ENCODE data around the gene TXN2.

DNA sequence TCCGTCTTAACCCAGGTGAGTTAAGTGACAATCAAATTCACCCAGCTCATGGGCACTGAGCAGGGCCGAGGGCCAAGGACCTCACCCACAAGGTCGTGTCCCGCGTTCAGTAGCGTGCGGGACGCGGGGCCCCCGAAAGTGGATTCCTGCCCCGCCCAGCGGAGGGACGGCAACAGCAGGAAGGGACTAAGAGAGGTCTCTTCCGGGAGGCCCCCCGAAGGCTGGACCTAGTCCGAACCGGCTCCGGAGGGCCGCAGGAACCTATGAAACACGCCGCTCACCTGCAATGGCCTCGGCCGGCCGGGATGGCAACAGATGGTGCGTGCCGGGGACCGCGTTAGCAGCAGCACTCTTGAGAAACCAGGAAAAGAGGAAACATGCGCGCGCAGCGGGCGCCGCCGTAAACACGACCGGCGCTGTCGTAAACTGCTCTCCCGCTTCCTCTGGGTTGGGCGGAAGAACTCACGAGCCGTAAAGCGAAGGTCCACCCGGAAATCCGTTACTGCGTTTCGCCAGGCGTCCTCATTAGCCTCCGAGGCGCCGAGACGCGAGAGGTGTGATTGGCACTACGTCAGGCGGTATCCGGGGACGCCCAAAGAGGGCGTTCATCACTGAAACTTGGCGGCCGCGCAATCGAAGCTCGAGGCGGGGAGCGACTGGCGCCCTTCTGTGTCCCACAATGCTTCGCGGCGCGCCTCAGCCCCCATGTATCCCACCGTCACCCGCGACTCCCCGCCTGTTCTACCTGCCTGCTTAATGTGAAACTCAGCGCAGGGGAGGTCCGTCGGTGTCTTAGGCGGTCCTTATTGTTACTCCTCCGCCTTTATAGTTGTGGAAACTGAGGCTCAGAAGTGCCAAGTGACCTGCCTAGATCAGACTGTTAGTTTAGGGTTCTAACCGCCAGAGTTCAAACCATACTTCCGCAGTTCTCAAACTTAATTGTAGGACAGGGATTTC lies 47.6 kb upstream of the TXN2 start, which contains the start of gene EIF3D:
- TF ChIP-seq, protein P1, sequence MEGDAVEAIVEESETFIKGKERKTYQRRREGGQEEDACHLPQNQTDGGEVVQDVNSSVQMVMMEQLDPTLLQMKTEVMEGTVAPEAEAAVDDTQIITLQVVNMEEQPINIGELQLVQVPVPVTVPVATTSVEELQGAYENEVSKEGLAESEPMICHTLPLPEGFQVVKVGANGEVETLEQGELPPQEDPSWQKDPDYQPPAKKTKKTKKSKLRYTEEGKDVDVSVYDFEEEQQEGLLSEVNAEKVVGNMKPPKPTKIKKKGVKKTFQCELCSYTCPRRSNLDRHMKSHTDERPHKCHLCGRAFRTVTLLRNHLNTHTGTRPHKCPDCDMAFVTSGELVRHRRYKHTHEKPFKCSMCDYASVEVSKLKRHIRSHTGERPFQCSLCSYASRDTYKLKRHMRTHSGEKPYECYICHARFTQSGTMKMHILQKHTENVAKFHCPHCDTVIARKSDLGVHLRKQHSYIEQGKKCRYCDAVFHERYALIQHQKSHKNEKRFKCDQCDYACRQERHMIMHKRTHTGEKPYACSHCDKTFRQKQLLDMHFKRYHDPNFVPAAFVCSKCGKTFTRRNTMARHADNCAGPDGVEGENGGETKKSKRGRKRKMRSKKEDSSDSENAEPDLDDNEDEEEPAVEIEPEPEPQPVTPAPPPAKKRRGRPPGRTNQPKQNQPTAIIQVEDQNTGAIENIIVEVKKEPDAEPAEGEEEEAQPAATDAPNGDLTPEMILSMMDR (conservative IDR thresholded peaks at IDR 0.05), result peak; percentile 37; the same call in 1 of the 2 replicates
- no peak for TF ChIP-seq EZH2 (IDR thresholded peaks at IDR 0.05; ENCODE audit: low read depth)
